ENCODE results near the gene MCC.

The MCC gene

DNA sequence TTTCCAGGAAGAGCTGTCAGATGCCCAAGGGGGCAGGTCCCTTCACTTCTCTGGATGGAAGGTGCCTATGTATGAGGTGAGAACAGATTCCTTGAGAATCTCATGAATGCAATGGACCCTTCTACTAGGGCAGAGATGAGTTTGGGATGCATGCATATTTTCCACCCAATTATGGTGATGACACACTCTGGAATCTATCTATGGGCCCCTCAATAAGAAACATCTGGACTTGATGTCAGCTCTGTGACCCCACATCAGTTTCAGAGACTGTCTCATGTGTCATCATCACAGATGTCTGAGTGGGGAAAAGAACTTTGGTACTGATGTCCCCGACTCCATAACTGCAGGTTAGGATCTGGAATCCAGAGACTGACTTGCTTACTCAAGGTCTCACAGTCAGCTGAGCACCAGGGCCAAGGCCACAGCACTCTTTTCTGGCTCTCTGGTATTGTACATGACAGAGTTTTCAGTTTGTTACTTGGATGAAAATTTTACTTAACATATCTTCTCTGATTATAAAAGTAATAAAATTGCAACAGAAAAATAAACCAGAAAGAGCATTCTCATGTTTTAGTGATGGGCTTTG, 334.6 kb downstream of the MCC start:
- no peak for TF ChIP-seq CTCF (conservative IDR thresholded peaks at IDR 0.05; ENCODE audit: low read length)
- DNase-seq (ENCODE audit: low read depth): peak; percentile 63
- H3K4me3 ChIP-seq (ENCODE audit: low read length): no peak overlapping the region

DNA sequence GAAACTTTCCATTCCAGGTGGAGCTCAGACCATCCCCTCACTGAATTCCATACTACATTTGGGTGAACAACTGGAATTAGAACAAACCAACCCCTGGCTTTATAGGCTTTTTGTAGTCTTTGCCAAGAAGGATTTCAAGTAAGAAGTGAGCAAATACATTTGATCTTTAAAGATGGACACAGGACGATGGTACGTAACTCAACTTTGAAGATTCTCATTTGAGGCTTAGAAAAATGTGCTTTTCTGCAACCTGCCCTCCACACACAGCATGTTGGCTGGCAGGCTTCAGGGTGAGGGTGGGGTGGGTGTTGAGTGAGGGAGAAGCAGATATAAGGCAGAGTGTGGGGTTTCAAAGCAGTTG, 335.9 kb downstream of the MCC start:
- no peak for DNase-seq (ENCODE audit: low read depth)
- no peak for TF ChIP-seq CTCF (conservative IDR thresholded peaks at IDR 0.05; ENCODE audit: low read length)
- no peak overlapping the region for H3K4me3 ChIP-seq (ENCODE audit: low read length)

GRCh38 chr5:113151641-113152379, 336.4 kb downstream of the MCC start:
- no peak overlapping the region for H3K4me3 ChIP-seq (ENCODE audit: low read length)
- no peak for DNase-seq (ENCODE audit: low read depth)
- no peak for TF ChIP-seq CTCF (conservative IDR thresholded peaks at IDR 0.05; ENCODE audit: low read length)

GRCh38 chr5:113150821-113151220, 337.4 kb downstream of the MCC start:
- no peak for DNase-seq (ENCODE audit: low read depth)
- TF ChIP-seq CTCF (conservative IDR thresholded peaks at IDR 0.05; ENCODE audit: low read length): no peak

GRCh38 chr5:113150221-113150620, 338.0 kb downstream of the MCC start:
- no peak for DNase-seq (ENCODE audit: low read depth)
- no peak for TF ChIP-seq CTCF (conservative IDR thresholded peaks at IDR 0.05; ENCODE audit: low read length)
- no peak overlapping the region for H3K4me3 ChIP-seq (ENCODE audit: low read length)

More at GRCh38 chr5:113150821-113151220, 337.4 kb downstream of the MCC start:
- no peak overlapping the region for H3K4me3 ChIP-seq (ENCODE audit: low read length)

GRCh38 chr5:113147537-113147936, 340.7 kb downstream of the MCC start:
- TF ChIP-seq CTCF (conservative IDR thresholded peaks at IDR 0.05; ENCODE audit: low read length): no peak
- DNase-seq (ENCODE audit: low read depth): no peak
- no peak overlapping the region for H3K4me3 ChIP-seq (ENCODE audit: low read length)

- TF ChIP-seq CTCF (conservative IDR thresholded peaks at IDR 0.05; ENCODE audit: low read length): no peak
- no peak overlapping the region for H3K4me3 ChIP-seq (ENCODE audit: low read length)
- peak; percentile 91 for DNase-seq (ENCODE audit: low read depth)
These were observed 341.1 kb downstream of the MCC start for GRCh38 chr5:113147101-113147508.

Data from AG10803 (cell line).